HG02970 (cell line): ENCODE data around the gene HEPACAM.
A peak's percentile ranks its signal among the peaks of the same experiment; 100 is the strongest.
"Not testable (repeated sequence)": the region's sequence is repeated elsewhere in the genome, so short reads cannot be mapped to it uniquely, and the experiment has no call there.

Source experiments
- ATAC-seq: cut with Tn5 transposase; IDR thresholded peaks from one replicate; pipeline ENCODE4 v1.9.1; 2021; ENCODE audit warnings: mild to moderate bottlenecking, moderate library complexity, moderate number of reproducible peaks; ENCODE audit not compliant: unreplicated experiment, low FRiP score

HEPACAM gene, protein sequence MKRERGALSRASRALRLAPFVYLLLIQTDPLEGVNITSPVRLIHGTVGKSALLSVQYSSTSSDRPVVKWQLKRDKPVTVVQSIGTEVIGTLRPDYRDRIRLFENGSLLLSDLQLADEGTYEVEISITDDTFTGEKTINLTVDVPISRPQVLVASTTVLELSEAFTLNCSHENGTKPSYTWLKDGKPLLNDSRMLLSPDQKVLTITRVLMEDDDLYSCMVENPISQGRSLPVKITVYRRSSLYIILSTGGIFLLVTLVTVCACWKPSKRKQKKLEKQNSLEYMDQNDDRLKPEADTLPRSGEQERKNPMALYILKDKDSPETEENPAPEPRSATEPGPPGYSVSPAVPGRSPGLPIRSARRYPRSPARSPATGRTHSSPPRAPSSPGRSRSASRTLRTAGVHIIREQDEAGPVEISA

DNA sequence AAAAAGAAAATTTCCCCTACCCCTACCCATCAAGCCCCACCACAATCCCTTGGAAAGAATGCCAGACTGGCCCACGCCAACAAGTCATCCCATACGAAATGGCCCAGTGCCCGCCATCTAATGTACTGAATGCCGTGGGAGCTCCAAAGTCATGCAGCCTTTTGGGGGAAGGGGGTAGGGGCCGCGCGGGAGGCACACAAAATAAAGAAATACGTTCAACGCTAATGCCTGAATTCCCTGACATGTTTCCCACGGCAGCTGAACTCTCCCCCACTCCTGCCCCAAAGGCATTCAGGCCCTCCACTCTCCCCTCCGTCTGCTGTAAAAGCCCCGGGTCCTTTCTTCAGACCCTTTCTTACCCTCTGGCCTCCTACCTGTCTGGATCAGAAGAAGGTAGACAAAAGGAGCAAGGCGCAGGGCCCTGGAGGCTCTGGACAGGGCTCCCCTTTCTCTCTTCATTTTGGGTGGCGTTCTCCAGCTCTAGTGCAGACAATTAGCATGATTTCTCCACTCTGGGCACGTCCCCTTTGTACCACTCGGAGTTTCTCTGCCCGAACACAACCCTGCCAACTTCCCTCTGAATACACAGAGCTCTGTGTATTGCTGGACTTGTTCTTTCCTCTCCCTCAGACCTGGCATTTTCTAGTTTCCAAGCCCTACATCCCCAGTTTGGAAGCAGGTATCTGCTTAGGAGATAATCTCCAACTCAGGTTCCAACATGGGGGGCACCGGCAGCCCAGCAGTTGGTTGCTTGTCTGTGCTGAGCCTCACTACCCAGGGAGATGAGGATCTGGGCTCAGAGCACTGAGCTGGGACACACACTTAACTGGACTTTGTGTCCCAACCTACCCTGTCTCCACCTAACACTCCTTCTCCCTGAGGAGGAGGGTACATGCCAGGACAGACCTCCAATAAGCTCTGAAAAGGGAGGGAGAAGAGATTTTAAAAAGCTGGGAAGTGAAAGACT is at the start of gene HEPACAM:
TSS of gene HEPACAM (minus strand) at position 500 of the 967 bp plus-strand sequence. CDS start at position 459, 41 bp downstream.
- ATAC-seq = no peak

DNA sequence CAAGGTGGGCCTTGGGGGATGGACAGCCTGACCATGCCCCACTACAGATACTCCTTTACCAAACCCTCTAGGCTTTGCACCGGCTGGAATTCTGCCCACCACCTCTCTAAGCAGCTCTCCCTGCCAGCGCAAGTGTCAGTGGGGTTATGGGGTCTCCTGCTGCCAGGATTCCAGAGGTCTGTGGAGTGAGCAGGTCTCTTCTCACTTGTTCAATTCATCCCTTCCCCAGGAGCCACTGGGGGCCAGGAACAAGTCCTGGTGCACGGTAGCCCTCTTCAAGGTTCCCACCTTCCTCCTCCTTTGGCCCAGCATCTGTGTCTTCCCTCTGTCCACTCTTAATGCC is 48.6 kb upstream of the HEPACAM start:
- ATAC-seq = no peak

DNA sequence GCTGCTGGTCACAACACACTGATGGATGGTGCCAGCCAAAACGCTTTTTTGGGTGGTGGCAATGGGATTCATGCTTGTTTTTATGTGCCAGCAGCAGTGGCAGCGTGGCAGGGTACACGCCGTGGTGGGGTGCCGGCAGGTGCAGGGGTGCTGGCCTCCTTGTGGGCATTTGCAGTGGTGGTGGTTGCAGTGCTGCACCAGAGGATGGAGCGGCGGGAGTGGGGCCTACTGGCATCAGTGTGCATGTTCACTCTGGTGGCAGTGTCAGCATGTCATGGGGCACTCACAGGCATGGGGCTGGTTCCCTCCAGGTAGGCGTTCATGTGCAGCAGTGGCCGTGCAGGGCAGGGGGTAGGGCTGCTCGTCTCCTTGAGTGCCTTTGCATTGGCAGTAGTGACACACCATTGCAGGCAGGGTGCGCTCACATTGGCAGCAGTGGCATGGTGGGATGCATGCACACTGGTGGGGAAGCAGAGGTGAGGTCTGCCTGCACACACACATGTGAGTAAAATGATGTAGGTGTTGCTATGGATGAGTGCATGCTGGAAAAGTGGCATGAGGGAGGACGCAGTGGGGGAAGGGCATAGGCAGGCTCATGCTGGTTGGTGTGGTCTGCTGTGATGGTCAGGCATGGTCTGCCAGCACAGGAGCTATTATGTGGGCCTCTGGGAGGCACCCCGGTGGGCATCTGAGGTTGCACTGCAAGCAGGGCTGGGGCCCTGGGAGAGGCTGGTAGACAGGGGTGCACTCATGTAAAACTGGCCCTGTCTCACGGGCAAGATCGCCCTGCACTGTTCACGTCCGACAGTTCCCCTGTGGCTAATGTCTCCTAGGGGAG is 48.0 kb upstream of the HEPACAM start:
- ATAC-seq = no peak

DNA sequence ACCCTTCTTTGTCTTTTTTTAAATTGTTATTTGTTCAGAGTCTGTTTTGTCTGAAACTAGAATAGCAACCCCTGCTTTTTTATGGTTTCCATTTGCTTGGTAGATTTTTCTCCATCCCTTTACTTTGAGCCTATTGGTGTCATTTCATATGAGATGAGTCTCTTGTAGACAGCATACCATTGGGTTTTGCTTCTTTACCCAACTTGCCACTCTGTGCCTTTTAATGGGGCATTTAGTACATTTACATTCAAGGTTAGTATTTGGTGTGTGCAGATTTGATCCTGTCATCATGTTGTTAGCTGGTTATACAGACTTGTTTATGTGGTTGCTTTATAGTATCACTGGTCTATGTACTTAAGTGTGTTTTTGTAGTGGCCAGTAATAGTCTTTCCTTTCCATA is 46.2 kb upstream of the HEPACAM start:
- ATAC-seq = no peak

DNA sequence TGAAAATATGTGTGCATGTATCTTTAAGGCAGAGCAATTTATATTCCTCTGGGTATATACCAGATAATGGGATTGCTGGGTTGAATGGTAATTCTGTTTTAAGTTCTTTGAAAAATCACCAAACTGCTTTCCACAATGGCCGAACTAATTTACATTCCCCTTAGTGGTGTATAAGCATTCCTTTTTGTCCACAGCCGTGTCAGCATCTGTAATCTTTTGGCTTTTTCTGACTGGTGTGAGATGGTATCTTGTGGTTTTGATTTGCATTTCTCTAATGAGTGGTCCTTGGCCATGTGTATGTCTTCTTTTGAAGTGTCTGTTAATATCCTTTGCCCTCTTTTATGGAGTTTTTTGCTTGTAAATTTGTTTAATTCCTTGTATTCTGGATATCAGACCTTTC is 42.5 kb upstream of the HEPACAM start:
- no peak for ATAC-seq

DNA sequence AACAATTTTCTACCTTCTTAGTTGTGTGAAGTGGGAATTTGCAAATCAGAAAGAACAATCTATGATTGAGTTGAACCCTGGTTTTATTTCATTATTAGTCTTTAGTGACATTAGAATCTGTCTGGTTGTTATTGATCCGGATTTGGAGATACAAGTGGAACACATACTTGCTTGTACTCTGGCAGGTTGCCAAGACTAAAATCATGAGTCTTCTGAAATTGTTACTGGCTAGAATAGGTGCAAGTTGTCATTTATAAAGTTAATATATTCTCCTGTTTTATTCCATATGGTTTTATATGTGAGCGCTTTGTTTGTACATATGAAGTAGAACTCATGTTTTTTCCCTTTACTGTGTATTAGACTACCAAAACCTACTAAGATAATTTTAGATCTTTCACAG is 41.2 kb upstream of the HEPACAM start:
- no peak for ATAC-seq

DNA sequence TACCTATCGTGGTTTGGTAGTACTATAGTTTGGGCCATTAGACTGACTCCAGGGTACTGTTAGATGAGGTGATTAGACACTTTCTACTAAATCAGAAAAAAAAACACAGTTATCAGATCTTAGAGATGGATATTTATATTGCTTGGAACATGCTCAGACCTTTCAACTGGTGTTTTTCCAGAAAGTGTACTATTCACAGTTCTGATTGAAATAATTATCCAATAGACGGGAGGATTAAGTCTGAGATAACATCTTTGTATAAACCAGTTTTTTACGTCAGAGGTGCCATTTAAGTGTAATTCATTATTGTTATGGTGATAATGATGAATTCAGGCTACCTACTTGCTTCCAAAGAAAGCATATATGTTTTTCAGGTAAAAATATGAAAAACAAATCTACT is 40.7 kb upstream of the HEPACAM start:
- ATAC-seq = no peak

DNA sequence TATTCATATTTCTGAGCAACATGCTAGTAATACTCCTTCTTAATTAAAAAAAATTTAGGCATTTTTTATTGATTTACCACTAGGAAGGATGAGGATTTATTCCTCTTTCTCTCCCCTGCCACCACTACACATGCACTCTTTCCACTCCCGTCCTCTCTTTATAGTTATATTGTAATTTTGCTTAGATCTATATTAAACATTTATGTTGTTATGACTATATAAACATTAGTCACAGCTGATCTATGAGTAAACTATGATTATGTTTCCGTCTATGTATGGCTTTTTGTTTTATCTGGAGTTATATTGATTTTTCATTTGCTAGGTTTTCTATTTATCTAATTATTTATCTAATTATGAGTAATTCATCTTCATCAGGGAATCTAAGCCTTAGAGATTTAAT is 36.0 kb upstream of the HEPACAM start:
- ATAC-seq = no peak

DNA sequence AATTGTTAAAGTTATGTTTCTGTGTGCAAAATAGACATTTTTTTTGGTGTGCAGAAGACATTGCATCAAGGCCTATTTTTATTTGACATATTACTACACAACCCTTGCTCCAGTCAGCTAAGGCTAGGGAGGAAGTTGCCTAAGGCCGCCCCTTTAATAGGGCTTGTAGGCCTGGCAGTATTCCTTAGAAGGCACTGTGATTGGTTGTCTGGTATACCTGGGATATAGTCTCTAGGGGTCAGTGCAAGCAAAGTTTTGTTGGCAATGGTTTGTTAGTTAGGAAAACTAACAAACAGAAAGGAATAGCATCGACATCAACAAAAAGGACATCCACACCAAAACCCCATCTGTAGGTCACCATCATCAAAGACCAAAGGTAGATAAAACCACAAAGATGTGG is 35.1 kb upstream of the HEPACAM start:
- no peak for ATAC-seq

DNA sequence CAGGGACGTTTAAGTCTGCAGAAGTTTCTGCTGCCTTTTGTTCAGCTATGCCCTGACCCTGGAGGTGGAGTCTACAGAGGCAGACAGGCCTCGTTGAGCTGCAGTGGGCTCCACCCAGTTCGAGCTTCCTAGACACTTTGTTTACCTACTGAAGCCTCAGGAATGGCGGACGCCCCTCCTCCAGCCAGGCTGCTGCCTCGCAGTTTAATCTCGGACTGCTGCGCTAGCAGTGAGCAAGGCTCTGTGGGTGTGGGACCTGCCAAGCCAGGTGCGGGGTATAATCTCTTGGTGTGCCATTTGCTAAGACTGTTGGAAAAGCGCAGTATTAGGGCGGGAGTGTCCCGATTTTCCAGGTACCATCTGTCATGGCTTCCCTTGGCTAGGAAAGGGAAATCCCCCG is 32.4 kb upstream of the HEPACAM start:
- ATAC-seq = not testable (repeated sequence)

DNA sequence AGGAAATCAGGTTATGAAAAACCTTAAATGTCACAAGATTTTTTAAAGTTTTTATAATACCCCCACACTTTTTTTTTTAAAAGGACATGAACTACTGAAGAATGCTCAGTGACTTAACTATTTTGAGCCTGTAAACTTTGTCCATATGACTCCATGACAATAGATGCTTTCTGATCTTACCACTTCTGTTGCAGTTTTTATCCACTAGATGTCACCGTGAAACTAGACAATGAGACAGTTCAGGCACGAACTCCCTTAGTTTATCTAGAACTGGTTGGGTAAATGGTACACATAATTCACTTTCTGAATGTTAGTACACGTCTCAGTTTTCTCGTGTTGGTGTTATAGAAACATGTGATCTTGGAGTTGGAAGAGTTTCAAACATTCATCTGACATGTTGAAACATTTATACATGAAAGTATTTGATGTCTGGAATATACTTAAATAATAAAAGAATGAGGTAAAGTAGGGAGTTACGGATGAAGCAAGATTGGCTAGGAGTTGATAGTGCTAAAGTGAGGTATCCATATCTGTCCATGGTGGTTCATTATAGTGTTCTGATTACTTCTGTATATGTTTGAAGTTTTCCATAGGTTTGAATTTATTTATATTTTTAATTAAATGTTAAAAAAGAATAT is 26.2 kb upstream of the HEPACAM start:
- ATAC-seq = peak; percentile 56

DNA sequence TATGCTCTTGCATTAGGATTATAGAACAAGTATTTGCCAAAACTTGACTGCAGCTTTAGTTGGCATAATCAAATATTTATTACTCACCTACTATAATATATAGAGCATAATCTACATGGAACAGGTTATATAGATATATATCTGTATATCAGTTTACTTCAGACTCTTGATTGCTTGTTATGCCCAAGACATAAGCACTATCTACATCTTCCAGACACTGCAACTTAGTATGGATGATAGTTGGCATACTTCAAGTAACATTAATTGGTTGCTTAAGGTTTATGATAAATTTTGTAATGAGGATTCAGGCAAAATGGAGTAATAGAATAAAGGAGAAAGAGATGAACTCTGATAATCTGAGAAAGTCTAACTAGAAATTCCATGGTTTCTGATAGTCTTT is 19.2 kb upstream of the HEPACAM start:
- ATAC-seq = no peak

DNA sequence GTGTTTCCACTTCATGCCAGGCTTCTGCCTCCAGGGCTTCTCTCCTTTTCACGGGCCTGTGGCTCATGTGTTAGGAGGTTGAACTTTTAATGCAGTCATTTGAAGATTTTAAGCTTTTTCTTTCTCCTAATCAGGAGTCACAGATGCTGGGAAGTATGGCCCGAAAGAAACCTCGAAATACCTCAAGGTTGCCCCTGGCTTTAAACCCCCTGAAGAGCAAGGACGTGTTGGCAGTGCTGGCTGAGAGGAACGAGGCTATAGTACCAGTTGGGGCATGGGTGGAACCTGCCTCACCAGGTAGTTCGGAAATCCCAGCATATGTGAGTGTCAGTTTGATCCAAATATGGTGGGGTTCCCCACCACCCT is 18.7 kb upstream of the HEPACAM start:
- no peak for ATAC-seq

DNA sequence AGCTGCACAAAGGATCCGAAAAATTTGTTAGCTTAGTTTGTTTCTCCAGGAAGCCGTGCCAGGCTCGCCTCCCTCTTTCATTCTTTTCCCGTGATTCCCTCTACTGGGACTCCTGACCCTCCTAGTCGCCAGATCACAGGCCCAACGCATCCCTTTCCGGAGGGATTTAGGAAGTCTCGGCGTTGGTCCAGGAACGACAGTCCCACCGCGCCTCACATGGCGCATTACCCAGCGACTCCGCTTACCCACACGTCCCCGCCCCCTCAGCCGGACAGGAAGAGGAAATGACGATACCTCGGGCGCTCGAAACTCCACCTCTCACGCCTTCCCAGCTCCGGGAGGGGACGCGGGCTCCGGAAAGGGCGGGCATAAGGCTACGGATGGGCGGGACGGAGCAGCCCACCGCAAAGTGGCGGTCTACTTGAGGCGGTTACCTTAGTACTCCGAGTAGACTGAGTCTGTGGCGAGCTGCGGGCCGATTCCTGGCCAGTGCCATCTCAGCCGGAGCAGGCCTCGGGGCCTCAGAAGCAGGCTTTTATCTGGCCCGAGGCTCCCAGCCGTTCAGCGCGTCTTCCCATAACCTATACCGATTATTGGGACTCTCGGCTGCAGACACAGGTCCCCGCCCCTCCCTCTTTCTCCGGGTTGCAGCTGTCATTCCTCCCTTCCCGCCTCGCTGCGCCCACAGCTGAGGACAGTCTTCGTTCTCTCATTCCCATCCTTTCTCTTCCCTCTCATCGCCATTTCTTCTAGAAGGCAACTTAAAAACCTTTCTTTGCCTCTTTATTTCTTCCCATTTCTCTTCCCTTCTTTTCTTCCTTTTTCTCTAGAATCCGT is 18.1 kb upstream of the HEPACAM start, which contains the start of gene CCDC15:
TSS of gene CCDC15 (plus strand) at position 450 of the 837 bp plus-strand sequence. CDS start 531 bp downstream, outside the sequence.
- ATAC-seq = peak; percentile 99

DNA sequence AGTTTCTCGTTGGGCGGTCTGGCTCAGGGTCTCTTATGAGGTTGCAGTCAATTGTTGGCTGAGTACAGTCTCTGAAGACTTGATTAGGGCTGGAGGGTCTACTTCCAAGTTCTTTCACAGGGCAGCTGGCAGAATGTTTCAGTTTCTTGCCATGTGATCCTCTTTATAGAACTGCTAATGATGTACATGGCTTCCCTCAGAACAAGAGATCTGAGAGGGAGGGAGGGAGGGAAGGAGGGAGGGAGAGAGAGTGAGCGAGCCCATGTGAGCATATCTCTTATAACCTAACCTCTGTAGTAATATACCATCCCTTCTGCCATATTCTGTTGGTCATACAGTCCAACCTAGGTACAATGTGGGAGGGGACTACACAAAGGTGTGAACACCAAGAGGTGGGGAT is 15.5 kb upstream of the HEPACAM start:
- no peak for ATAC-seq

DNA sequence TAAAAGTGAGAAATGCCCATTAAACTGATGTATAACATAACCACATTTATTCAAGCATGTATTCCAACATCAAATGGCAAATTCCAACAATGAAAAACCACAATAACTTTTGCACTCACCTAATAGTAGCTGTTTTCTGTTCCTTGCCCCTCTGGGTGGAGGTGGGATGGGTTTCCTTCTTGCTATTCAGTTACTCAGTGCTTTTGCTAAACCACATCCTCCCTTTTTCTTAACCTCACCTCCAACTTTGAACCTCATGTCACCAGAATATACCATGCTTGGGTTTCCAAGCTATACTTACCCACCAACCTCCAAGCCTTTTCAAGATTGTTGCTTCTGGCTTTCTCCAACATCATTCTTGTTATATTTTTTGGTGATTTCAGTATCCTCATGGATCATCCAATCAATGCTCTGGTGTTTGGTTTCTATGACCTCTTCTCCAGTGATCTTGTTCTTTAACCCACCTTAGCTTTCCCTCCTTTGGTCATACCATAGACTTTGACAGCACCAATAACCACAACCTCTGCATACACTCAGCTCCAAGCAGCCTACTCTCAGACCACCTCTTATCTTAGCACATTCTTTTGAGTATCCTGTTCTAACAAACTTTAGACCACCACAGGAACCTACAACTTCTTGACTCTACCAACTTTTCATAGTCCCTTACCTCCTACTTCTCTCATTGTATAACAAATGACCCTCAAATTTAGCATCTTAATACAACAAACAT is 14.9 kb upstream of the HEPACAM start:
- ATAC-seq = no peak

DNA sequence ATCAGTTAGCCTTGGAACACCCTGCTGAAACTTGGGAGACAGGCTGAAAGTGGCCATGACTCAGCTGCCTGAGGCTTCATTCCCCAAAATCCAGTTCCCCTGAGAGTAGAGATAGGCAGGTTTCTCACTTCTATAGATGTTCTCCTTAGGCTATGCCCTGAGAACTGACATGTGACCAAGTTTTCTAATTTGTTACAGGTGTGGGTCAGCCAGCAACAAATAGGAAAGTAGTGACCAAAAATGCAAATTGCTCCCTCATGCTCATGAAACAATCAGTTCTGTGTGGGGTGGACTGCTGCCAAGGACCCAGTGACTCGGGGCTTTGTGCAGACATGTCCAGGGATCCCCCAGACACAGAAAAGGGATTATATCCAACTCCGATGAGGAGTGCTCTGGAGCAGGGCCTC is 10.9 kb upstream of the HEPACAM start:
- ATAC-seq = no peak

DNA sequence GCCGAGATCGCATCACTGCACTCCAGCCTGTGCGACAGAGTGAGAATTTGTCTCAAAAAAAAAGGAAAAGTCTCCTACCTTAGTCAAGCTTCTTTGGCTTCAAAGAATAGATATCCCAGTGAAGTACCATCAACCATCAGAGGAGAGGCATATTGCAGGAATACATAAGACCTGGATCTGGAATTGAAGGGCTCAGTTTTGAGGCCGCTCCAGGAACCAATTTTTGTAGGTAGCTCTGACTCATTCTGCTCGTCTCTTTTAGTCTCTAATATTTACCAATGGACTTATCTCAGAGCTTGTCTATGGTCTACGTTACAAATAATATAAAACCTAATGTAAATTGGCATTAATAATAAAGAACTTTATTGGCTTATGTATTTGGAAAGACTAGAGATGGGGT is 10.0 kb upstream of the HEPACAM start:
- ATAC-seq = no peak

DNA sequence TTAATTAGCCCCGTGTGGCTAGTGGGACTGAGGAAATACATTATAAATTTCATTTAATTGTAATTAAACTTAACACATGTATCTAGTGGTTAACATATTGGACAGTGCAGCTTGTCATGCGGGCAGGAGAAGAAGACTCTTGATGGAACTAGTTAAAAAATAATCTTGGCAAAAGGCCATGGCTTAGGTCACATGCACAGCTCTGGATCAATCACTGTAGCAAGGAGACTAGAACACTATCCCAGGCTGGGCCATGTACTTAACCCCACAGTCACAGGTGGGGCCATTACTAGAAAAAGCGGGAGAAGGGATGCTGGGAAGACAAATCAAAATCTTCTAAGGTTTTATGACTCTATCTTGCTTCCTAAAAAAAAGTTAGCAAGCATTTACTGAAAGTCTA is 8.7 kb upstream of the HEPACAM start:
- ATAC-seq = no peak
